HG03571 (cell line): Measurements from ENCODE around the gene GRIFIN.
"Not testable (repeated sequence)": the region's sequence is repeated elsewhere in the genome, so short reads cannot be mapped to it uniquely, and the experiment has no call there.

Source experiments
- ATAC-seq: cut with Tn5 transposase; IDR thresholded peaks from one replicate; pipeline ENCODE4 v1.9.1; 2021; ENCODE audit not compliant: unreplicated experiment

The GRIFIN gene

DNA sequence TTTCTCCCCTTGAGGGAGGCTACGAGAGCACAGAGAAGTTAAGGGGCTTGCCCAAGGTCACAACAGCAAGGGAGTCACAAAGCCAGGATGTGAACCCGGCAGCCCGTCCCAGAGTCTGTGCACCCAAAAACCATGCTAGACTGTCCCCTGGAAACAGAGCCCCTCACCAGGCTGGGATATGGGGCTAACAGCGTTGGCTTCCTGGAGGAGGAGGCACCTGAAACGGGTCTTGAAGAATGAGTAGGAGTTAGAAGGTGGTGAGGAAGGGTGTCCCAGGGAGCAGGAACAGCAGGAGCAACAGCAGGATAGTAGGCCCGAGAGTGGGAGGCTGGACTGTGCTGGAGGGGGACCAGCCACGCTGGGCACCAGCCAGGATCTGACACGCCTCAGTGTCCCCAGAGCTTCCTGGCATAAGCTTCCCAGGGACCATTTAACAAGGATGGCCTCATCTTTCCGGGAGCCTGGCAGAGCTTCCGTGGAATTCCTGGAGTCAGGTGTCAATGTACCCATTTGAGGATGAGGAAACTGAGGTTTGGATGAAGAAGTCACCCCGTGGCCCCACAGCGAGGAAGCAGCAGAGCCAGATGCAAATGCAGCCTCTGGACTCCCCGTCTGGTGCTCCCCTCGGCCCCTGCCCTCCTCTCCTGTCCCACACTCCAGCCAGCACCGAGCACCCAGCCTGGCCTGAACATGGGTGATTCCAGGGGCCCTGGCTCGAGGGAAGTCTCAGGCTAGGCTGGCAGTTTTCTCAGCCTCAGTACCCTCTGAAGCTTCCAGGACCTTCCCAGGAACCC is 3.3 kb upstream of the GRIFIN start:
- ATAC-seq: no peak

DNA sequence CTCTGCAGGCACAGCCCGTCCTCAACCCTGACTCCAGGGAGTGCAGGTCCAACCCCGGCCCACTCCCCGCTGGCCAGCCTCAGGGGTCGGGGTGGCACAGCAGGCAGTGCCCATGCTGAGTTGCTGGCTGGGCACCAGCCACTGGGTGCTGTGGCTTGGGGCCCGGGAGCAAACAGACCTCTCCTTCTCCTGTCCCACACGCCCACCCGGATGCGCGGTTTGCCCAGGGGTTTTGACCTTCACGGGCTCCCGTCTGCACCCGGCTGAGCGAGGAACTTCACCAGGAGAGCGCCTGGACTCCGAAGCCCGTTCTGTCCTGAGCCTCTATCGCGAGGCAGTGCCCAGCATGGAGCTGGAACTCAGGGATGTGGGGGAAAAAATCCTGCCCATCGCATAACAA is 2.6 kb upstream of the GRIFIN start:
- ATAC-seq: no peak

DNA sequence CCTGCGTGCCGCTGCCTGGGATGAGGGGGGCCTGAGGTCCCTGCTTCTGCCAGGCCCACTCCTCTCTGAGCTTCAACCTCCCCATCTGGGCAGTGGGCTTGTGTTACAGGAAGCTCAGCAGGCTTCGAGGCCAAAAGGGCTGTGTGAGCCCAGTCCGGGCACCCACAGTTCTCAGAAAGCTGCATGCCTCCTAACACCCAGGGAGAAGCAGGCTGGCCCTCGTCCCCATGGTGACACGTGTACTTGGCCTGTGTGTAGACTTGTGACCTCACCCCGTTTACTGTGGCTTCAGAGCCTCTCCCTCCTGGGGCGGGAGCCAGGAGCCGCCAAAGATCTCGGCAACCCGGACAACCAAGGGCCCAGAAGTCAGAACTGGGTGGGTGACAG is 2.2 kb upstream of the GRIFIN start:
- ATAC-seq: no peak

DNA sequence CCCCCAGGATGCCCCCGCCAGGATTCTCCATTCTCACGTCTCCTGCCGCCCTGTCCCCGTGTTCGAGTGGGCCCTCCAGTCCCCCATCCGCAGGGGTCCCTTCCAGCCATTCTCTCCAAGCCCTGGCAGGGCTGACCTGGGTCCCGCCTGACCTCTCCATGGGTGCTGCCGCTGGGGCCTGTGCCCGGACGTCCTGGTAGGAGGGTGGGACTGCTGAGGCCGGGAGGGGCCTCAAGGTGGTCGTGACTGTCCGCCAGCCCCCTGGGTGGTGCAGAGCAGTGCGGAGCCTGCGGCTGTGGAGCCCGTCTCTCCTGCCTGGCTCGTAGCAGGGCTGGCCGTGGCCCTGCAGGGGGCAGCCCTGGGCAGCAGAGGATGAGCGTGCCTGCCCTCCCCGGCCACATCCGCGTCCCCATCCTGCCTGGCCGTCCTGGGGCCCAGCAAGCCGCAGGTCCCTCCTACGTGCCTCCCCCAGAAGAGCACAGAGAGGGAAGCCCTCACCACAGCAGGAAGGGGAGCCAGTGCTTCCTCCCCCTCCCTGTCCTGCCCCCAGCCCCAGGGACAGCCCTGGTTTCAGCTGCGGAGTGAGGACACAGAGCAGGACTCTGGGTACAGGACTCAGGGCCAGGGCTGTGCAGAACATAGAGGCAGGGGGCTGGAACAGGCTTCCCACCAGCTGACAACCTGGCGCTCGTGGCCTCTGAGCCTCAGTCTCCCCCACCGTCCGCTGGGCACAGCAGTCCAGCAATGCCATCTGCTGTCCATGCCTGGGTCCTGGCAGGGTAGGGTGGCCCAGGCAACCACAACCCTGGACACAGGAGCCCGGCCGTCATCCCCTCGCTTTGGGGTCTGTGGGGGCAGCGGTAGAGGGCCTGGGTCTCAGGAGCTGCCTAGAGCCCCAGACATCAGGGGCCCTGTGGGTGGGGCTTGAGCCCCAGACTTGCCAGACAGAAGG is 1.5 kb upstream of the GRIFIN start:
- peak; percentile 59 for ATAC-seq

DNA sequence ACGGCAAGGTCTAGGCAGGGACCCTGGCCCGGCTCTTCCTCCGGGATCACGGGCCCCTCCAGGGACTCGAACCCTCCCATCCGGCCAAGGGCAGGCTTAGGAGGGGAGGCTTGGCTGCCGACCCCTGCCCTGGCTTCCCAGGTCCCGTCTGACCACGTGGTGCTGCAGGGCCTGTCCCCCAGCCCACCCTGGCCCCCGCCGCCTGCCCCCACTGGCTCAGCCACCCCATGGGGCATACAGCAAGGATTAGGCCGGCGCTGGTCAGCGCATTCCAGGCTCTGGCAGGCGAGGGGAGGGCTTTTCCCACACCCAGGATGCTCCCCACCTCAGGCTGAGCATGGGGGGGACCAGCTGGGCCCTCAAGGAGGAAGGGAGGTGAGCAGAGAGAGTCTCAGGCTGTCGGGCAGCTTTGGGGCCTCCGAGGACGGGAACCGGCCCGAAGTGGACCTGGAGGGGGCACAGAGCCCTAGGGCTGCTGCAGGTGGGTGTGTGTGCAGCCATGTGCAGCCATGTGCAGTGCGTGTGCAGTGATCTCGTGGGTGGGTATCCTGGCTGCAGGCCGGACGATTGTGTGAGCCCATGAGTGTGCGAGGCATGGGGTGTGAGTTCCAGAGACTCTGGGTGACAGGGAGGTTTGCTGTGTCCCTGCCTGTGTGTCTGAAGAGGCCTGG is 713 bp upstream of the GRIFIN start:
- no peak for ATAC-seq

DNA sequence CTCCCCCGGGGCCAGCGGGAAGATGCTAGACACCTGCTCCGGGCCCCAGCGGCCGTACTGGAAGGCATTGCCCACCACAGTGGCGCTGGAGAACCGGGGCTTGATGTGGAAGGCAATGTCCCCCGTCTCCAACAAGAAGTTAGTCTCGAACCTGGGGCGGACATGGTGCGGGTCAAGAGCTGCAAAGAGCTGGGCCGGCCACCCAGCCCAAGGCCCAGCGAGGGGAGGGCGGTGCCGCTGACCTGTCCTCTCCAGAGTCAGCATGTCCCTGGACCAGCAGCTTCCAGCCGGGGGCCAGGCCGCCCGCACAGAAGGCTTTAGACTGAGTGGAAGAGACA is 551 bp downstream of the GRIFIN start:
- ATAC-seq: no peak

DNA sequence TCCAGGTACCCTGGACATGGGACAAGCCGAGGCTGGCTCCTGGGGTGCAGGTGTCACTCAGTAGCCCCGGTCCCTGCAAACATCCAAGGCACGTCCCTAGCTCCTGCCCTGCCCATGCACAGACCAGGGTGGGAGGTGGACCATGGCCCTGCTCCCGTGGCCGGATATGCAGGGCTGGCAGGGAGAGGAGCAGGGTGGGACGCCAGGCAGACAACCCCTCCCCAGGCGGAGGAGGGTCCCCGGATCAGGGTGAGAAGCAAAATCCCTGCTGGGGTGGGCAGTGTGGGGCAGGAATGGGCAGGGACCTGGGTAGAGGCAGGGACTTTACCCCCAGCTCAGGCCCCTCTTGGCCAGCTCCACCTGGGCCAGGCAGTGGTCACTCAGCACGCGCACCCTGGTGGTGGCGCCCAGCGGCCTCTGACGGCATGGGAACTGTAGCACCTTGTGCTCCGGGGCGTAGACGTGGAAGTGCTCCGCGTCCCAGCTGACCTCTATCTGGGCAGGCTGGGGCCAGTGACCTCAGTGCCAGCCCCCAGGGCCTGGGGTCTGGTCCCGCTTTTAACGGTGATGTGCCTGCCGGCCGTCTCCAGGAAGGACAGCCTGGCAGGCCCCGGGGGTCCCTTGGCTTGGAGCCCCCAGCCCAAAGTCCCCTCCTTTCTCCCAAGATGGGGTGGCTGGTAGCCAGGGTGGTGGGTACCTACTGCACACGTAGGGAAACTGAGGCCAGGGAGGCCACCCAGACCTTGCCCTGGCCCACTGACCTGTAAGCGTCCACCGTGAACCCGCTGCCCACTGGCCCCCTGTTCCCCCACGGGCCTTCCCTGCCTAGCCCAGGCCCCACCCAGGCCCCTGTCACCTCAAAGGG is 1.2 kb downstream of the GRIFIN start:
- ATAC-seq: no peak

DNA sequence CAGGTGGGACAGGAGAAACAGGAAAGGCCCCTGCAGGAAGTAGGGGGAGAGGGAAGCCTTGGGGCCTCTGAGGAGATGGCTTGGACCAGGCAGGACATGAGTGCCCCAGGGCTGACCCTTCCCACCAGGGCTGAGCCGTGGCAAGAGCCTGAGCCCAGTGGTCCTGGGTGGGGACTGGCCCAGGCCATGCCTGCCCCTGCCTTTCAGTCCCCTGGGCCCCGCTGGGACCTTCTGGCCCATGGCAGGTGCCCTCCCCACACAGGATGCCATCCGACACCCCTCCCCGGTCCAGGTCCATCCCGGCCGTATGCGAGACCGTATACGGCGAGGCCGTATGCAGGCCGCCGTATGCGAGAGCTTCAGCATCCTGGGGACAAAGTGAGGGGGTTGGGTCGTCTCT is 2.0 kb downstream of the GRIFIN start:
- no peak for ATAC-seq

DNA sequence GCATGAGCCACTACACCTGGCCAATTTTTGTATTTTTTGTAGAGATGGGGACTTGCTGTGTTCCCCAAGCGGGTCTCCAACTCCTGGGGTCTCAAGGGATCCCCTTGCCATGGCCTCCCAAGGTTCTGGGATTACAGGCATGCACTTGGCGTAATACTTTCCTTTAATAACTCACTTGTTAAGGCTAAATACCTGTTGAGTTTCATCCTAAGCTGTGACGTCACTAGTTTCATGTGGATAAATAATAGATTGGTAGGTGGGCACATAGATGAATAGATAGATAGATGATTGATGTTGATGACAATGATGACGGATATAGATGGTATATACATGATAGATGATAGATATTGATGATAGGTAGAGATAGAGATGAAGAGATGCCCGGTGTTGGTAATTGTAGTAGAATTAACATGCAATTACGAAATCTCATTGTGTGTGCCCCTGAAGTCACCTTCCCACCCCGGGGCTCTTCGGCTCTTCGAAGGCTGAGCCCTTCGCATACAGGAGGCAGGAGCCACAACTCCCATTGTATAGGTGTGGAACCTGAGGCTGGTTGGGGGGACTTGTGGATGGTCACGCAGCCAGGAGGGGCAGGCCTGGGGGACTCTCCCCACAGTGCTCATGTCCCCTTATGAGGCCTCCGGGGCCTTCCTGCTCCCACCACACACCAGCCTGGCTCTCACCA is 2.6 kb downstream of the GRIFIN start:
- ATAC-seq: no peak

DNA sequence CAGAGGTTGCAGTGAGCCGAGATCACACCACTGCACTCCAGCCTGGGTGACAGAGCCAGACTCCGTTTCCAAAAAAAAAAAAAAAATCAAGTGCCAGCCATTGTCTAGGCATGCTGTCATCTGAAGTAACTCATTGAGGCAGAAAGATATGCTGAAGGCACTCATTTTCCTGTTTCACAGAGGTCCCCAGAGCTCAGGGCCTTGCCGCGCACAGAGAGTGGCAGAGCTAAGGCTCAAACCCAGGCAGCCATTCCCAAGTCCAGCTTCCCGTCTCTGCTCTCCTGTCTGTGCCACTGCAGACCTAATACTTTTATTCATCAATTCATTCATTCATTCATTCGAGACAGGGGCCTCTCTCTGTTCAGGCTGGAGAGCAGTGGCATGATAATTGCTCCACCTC is 3.5 kb downstream of the GRIFIN start:
- no peak for ATAC-seq

DNA sequence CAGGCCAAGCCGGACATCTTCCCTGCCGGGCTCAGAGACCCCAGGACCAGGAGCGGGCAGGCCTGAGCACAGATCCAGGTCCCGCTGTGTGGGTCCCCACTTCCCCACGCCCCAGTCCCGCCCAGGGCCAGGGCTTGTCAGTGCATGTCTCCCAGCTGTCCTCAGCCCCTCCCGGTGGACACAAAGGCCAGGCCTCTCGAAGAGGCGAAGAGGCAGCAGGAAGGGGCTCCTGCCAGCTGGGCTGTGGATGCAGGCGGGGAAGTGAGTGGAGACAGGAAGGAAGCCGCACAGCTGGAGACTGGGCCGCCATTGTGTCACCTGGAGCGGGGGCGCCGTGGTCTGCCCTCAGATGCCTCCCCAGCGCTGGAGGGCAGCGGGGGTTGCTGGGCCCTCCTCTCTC is 4.8 kb downstream of the GRIFIN start:
- ATAC-seq: no peak

DNA sequence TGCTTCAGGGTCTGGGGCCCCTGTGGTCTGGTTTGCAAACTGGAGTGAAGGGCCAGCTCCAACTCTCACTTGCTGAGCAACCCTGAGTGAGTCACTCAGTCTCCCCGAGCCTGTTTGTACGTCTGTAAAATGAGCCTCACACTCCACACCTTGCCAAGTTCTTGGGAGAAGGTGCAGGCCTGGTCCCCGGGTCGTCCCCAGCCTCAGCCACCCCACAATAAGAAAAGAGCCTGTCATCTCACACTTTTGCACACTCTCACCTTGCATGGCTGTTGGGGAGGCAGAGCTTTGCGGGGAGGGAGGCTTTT is 5.2 kb downstream of the GRIFIN start:
- ATAC-seq: no peak

DNA sequence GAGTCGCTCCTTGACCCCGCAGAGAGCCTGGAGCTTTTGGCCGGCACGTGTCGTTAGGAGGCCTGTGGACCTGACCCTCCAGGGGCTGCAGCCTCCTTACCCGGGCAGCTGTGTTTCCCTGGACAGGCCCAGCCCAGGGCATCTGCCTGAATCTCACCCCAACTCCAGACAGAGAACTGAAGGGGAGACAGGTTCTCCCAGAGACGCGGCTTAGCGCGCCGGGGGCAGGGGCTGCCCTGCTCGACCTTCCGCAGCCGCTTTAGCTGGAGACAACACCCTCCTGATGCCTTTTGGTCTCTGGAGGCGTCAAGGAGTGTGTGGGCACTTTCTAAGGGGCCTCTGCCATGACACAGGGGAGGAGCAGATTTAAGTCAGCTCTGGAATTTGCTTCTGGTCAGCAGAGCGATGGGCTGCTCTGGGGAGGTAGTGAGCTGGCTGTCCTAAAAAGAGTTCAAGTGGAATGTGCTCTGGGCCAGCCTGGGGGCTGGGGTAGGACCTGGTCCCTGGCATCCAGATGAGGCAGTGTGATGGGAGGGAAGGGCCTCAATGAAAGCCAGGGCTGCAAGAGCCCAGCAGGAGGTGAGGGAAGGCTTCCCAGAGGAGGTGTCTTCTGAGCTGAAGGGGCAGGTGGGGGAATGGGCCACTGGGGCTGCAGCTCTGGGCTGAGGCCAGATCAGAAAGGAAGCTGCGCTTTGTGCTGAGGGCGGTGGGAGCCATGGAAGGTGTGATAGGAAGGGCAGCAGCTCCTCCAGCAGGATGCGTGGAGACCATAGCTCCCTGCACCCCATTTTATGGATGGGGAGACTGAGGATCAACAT is 5.8 kb downstream of the GRIFIN start:
- no peak for ATAC-seq

DNA sequence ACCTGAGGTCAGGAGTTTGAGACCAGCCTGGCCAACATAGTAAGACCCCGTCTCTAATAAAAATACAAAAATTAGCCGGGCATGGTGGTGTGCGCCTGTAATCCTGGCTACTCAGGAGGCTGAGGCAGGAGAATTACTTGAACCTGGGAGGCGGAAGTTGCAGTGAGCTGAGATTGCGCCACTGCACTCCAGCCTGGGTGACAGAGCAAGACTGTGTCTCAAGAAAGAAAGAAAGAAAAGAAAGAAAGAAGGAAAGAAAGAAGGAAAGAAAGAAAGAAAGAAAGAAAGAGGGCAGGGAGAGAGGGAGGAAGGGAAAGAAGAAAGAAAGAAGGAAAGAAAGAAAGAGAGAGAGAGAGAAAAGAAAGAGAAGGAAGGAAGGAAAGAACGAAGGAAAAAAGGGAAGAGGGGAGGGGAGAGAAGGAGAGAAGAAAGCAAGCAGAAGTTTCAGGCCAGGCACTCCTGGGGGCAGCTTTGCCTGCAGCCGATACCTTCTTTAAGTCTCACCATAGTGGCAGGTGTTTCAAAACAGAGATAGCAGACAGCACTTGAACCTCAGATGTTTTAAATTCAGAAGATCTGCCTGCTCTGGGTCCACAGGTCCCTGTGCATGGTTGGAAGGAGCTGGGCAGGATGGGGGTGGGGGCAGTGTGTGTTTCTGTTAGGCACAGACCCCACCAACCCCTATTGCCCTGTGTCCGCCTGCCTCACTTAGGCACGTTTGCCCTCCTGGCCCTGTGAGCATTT is 6.6 kb downstream of the GRIFIN start:
- ATAC-seq: not testable (repeated sequence)

DNA sequence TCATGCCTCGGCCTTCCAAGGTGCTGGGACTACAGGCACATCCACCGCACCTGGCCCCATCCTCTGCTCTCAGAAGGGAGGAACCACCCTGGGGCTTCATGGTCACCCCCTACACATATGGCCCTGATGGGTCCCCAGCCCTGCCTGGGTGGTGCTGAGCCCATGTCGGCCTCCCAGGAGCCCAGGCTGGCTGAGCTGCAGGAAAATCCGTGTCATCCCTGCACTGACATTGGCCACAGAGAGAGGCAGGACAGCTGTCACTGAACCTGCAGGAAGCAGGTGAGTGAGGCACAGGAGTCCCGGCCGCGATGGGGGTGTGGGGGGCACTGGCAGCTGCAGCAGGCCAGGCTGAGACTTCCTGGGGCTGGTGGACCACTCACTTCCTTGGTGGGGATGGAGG is 8.0 kb downstream of the GRIFIN start:
- no peak for ATAC-seq

DNA sequence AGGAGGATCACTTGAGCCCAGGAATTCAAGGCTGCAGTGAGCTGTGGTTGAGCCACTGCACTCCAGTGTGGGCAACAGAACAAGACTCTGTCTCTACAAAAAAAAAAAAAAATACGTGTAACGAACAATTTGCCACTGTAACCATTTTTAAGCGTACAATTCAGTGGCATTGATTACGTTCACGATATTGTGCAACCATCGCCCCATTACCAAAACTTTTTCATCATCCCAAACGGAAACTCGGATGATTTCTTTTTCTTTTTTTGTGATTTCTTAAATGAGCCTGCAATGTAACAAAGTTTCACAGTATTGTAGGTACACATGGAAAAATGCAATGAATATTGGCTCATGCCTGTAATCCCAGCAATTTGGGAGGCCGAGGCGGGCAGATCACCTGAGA is 9.5 kb downstream of the GRIFIN start:
- no peak for ATAC-seq

DNA sequence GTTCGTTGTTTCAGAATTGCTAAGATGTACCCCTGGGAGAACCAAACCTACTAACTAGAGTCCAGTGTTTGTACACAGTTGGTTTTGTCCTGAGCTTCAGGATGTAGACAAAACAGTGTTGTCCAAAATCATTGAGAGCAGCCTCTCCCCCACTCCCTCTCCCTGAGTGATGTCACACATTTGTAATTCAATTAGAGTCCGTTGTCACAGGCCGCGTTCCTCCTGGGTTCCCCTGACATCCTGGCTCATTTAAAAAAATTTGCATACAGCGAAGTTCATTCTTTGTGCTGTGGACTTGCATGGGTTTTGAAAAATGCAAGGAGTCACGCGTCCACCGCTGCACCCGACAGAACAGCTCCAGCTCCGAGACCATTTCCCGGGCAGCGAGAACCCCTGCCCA is 10.3 kb downstream of the GRIFIN start:
- no peak for ATAC-seq

DNA sequence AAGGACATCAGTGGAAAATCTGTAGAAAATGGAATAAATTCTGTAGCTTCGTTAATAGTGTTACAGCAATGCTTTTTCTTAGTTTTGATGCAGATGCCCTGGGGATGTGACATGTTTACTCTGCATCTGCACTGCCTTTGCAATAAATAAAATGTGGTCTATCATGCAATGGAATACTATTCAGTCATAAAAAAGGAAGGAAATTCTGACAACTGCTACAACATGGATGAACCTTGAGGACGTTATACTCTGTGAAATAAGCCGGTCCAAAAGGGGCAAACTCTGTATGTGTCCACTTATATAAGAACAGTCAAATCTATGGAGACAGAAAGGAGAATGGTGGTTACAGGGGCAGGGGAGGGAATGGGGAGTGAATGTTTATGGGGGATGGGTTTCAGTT is 13.5 kb downstream of the GRIFIN start:
- no peak for ATAC-seq
